Keratinocyte (primary cell): ENCODE results near the gene MAML1. TPM values are rescaled to one million over a fixed set of nuclear protein-coding genes. Genes with fewer than 3 reads are reported as not detected.

Source experiments
- DNase-seq: peaks from one replicate; pipeline ENCODE4 v3.0.0-alpha.2; 2011; ENCODE audit warnings: low read depth, missing footprints, low spot score
- FAIRE-seq: peaks from 2 replicates; lab custom pipeline; 2011; peaks lifted over from hg19 to GRCh38; lab: Jason Lieb, UNC
- H2AFZ ChIP-seq: 2 replicates; pipeline ENCODE4 v1.6.0; 2012; ENCODE audit warnings: low read length, control low read depth, inconsistent platforms; ENCODE audit not compliant: control insufficient read depth
- H3K27ac ChIP-seq: 2 replicates; pipeline ENCODE4 v1.5.1; 2011; ENCODE audit warnings: low read length; ENCODE audit not compliant: control insufficient read depth, insufficient read depth
- H3K27me3 ChIP-seq: 3 replicates; pipeline ENCODE4 v1.6.0; 2011; ENCODE audit warnings: low read length; ENCODE audit not compliant: control insufficient read depth, insufficient read depth; ENCODE audit errors: extremely low read depth
- H3K36me3 ChIP-seq, 2 experiments: 2 replicates in 1 of 2; 3 replicates in 1 of 2; pipeline ENCODE4 v1.5.1; 2011; ENCODE audit warnings: low read length in 2 of 2, mild to moderate bottlenecking in 1 of 2; ENCODE audit not compliant: control insufficient read depth in 2 of 2, insufficient read depth in 2 of 2; ENCODE audit errors: extremely low read depth in 1 of 2
- H3K4me1 ChIP-seq: 3 replicates; pipeline ENCODE4 v1.5.1; 2011; ENCODE audit warnings: low read length; ENCODE audit not compliant: control insufficient read depth, insufficient read depth; ENCODE audit errors: extremely low read depth
- H3K4me2 ChIP-seq: 3 replicates; pipeline ENCODE4 v1.6.0; 2011; ENCODE audit warnings: low read depth, low read length; ENCODE audit not compliant: control insufficient read depth, insufficient read depth; ENCODE audit errors: extremely low read depth
- H3K4me3 ChIP-seq, 3 experiments: fragments of 200-600 bp in 1 of 3; sonication (generic) in 1 of 3; 2 replicates in 2 of 3; 3 replicates in 1 of 3; pipeline ENCODE4 v1.5.1; 2011 to 2016; ENCODE audit warnings: low read length in 3 of 3, mild to moderate bottlenecking in 3 of 3, control low read depth in 2 of 3, inconsistent platforms in 1 of 3, low read depth in 1 of 3, mixed read lengths in 1 of 3, mixed run types in 1 of 3, moderate library complexity in 1 of 3; ENCODE audit not compliant: control insufficient read depth in 2 of 3, insufficient read depth in 2 of 3; ENCODE audit errors: extremely low read depth in 1 of 3
- H3K79me2 ChIP-seq: 2 replicates; pipeline ENCODE4 v1.6.0; 2012; ENCODE audit warnings: low read length; ENCODE audit not compliant: control insufficient read depth, insufficient read depth
- H3K9ac ChIP-seq: 3 replicates; pipeline ENCODE4 v1.6.0; 2011; ENCODE audit warnings: low read length; ENCODE audit not compliant: control insufficient read depth, insufficient read depth; ENCODE audit errors: extremely low read depth
- H3K9me1 ChIP-seq: 3 replicates; pipeline ENCODE4 v1.6.0; 2011; ENCODE audit warnings: low read length; ENCODE audit not compliant: control insufficient read depth, insufficient read depth; ENCODE audit errors: extremely low read depth
- H3K9me3 ChIP-seq: 2 replicates; pipeline ENCODE4 v1.5.1; 2012; ENCODE audit warnings: low read depth, low read length; ENCODE audit not compliant: control insufficient read depth
- H4K20me1 ChIP-seq: 3 replicates; pipeline ENCODE4 v1.6.0; 2011; ENCODE audit warnings: low read length; ENCODE audit not compliant: control insufficient read depth, insufficient read depth; ENCODE audit errors: extremely low read depth
- EZH2 ChIP-seq: IDR thresholded peaks from one replicate; pipeline ENCODE4 v1.6.1; 2012; ENCODE audit warnings: inconsistent platforms, mild to moderate bottlenecking, low read length, moderate library complexity
- dilution Hi-C: fragments of 300-500 bp; cut with MboI; formaldehyde crosslinking; loops from one replicate; pipeline ENCODE4 v1.7.0; 2020; ENCODE audit warnings: low sequenced_read_pairs; ENCODE audit not compliant: extremely low pct_ligation_motif_present
- polyA plus RNA-seq, 5 experiments: library from polyadenylated mRNA; depleted of rRNA in 3 of 5; stranded (reverse) in 3 of 5; stranded (forward) in 1 of 5; unstranded in 1 of 5; fragments of >200 nt; gene quantifications; 1 replicate in 1 of 5; 2 replicates in 3 of 5; 3 replicates in 1 of 5; pipeline versions ENCODE4 v1.2.1 to v1.2.3, GENCODE V29; 2011 to 2012; ENCODE audit warnings: missing spikeins in 2 of 5, low read depth in 1 of 5, low replicate concordance in 1 of 5
- TF ChIP-seq, protein P1 (sequence below), 3 experiments: IDR thresholded peaks in 1 of 3; conservative IDR thresholded peaks in 1 of 3; optimal IDR thresholded peaks in 1 of 3; 2 replicates in 2 of 3; 3 replicates in 1 of 3; pipeline versions ENCODE3 to v1.5.1; 2011; ENCODE audit warnings: low read length in 3 of 3, mild to moderate bottlenecking in 3 of 3, moderate library complexity in 2 of 3, control low read depth in 1 of 3, inconsistent platforms in 1 of 3; ENCODE audit not compliant: insufficient read depth in 2 of 3; ENCODE audit errors: extremely low read depth in 1 of 3

The MAML1 gene
- polyA plus RNA-seq, 1 donor (not counting 4 experiments of a cell fraction or from before 2014, with no cell fraction given), result 4.9 TPM

DNA sequence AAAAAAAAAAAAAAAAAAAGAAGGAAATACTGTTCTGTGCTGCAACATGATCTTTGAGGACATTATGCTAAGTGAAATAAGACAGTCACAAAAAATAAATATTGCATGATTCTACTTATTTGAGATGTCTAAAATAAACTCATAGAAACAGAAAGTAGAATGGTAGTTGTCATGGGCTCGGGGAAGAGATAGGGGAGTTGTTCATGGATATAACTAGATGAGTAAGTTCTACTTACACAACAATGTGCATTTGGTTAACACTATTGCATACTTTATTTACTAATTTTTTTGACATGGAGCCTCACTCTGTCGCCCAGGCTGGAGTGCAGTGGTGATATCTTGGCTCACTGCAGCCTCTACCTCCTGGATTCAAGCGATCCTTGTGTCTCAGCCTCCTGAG lies 15.2 kb downstream of the MAML1 start:
- peaks cover 3 to 4% of the 10 kb centered on the region in 2 experiments for H3K36me3 ChIP-seq
- H3K27me3 ChIP-seq, result no peaks in the 10 kb centered on the region
- dilution Hi-C loops, result loop anchor here (25.0 kb wide), 1 partner anchor 89 kb away; no protein-coding TSS in a partner anchor
- no peak for FAIRE-seq
- H3K27ac ChIP-seq, result no peak overlapping the region
- DNase-seq, result no peak
- H4K20me1 ChIP-seq, result no peaks in the 10 kb centered on the region
- H2AFZ ChIP-seq, result no peak overlapping the region
- H3K4me3 ChIP-seq, result no peak overlapping the region
- no peaks in the 10 kb centered on the region for H3K4me1 ChIP-seq
- H3K9ac ChIP-seq, result no peak overlapping the region
- H3K9me1 ChIP-seq, result no peaks in the 10 kb centered on the region
- no peak overlapping the region for H3K4me2 ChIP-seq
- TF ChIP-seq, protein P1, sequence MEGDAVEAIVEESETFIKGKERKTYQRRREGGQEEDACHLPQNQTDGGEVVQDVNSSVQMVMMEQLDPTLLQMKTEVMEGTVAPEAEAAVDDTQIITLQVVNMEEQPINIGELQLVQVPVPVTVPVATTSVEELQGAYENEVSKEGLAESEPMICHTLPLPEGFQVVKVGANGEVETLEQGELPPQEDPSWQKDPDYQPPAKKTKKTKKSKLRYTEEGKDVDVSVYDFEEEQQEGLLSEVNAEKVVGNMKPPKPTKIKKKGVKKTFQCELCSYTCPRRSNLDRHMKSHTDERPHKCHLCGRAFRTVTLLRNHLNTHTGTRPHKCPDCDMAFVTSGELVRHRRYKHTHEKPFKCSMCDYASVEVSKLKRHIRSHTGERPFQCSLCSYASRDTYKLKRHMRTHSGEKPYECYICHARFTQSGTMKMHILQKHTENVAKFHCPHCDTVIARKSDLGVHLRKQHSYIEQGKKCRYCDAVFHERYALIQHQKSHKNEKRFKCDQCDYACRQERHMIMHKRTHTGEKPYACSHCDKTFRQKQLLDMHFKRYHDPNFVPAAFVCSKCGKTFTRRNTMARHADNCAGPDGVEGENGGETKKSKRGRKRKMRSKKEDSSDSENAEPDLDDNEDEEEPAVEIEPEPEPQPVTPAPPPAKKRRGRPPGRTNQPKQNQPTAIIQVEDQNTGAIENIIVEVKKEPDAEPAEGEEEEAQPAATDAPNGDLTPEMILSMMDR (optimal IDR thresholded peaks at IDR 0.05 in 1 of 3, IDR thresholded peaks at IDR 0.05 in 1 of 3, conservative IDR thresholded peaks at IDR 0.05 in 1 of 3; ENCODE audit: extremely low read depth in 1 of 3, insufficient read depth in 2 of 3, low read length in 3 of 3), result no peak
- peaks cover 67% of the 10 kb centered on the region for H3K79me2 ChIP-seq
- no peaks in the 10 kb centered on the region for H3K9me3 ChIP-seq

DNA sequence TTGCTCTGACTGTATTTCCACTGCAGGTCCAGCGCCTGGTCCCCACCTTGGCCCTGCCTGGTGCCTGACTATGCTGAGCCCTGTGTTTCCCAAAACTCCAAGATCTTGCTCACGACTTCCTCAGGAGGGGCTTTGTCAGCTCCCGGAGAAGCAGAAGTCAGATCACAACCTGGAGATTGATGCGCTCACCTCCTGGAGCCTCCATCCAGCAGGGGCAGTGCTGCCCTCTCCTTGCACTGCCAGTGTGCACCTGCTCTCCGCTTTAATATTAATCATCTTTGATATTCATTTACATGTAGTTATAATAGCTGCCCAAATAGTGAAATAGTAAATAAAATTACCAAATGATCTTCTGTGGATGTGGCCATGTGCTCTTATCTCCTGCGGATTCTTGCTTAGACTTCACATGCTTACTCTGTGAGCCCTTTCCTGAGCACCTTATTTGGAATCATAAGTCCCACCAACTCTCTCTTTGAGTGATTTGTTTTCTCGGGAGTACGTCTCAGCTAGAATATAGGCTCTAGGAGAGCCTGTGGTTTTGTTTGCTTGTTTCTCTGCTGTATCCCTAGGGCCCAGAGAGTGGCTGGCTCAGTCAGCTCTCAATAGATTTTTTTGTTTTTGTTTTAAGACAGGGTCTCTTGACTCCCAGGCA lies 17.4 kb downstream of the MAML1 start:
- dilution Hi-C loops, result loop anchor here (25.0 kb wide), 1 partner anchor 87 kb away; no protein-coding TSS in a partner anchor
- no peak for FAIRE-seq
- Histone ChIP-seq H3K79me2 (peaks cover 76% of the 10 kb centered on the region), H4K20me1 (no peaks in the 10 kb centered on the region), H3K4me2 (no peak overlapping the region), H3K36me3 (peaks cover 3 to 4% of the 10 kb centered on the region in 2 experiments), H3K9ac (no peak overlapping the region), H2AFZ (no peak overlapping the region), H3K9me3 (no peaks in the 10 kb centered on the region), H3K4me1 (no peaks in the 10 kb centered on the region), H3K27me3 (no peaks in the 10 kb centered on the region), H3K27ac (no peak overlapping the region), H3K9me1 (no peaks in the 10 kb centered on the region), H3K4me3 (no peak overlapping the region)
- no peak for DNase-seq
- TF ChIP-seq, protein P1 (optimal IDR thresholded peaks at IDR 0.05 in 1 of 3, IDR thresholded peaks at IDR 0.05 in 1 of 3, conservative IDR thresholded peaks at IDR 0.05 in 1 of 3; ENCODE audit: extremely low read depth in 1 of 3, insufficient read depth in 2 of 3, low read length in 3 of 3), result no peak
- no peak for TF ChIP-seq EZH2
